OCI-LY7 (cell line): Measurements from ENCODE around the gene KDM8. TPM values are rescaled to one million over a fixed set of nuclear protein-coding genes. Genes with fewer than 3 reads are reported as not detected.

Experiments
- BruUV-seq: library from RNA; stranded (reverse); fragments of 400-500 nt; replicated peaks from 2 replicates; lab custom pipeline; 2021; lab: Mats Ljungman, UMichigan
- CTCF ChIA-PET: fragments of 300-600 bp; sonication (Branson Sonifier 250); formaldehyde crosslinking; loops from one replicate; lab custom pipeline; 2022; ENCODE audit warnings: antibody characterized with exemption; ENCODE audit not compliant: unreplicated experiment; lab: Charles Lee
- POLR2A ChIA-PET: fragments of 300-600 bp; sonication (Branson Sonifier 250); formaldehyde crosslinking; loops from one replicate; lab custom pipeline; 2022; ENCODE audit warnings: antibody characterized with exemption; lab: Charles Lee
- DNase-seq: peaks from one replicate; pipeline ENCODE4 v3.0.0-alpha.2; 2015; ENCODE audit warnings: low spot score
- H2AFZ ChIP-seq: fragments of 200-600 bp; sonication (generic), shearing (Covaris generic); 2 replicates; pipeline ENCODE4 v1.6.1; 2014; ENCODE audit warnings: mild to moderate bottlenecking, antibody characterized with exemption, low read length, moderate library complexity
- H3K27ac ChIP-seq: fragments of 200-600 bp; sonication (generic); 2 replicates; pipeline ENCODE4 v1.5.1; 2014; ENCODE audit warnings: mixed run types, low read depth, mild to moderate bottlenecking, moderate library complexity, low read length, inconsistent platforms; ENCODE audit not compliant: poor library complexity, severe bottlenecking
- H3K36me3 ChIP-seq: fragments of 200-600 bp; sonication (generic); 2 replicates; pipeline ENCODE4 v1.6.1; 2014; ENCODE audit warnings: mild to moderate bottlenecking, antibody characterized with exemption, low read length, moderate library complexity, mixed read lengths; ENCODE audit not compliant: insufficient read depth
- H3K4me1 ChIP-seq: fragments of 200-600 bp; sonication (generic); 2 replicates; pipeline ENCODE4 v1.5.1; 2014; ENCODE audit warnings: mild to moderate bottlenecking, low read length; ENCODE audit not compliant: insufficient read depth, poor library complexity, severe bottlenecking
- H3K4me2 ChIP-seq: fragments of 200-600 bp; sonication (generic); 2 replicates; pipeline ENCODE4 v1.6.1; 2014; ENCODE audit warnings: mild to moderate bottlenecking, low read length
- H3K4me3 ChIP-seq: fragments of 200-600 bp; sonication (generic); 2 replicates; pipeline ENCODE4 v1.5.1; 2014; ENCODE audit warnings: mild to moderate bottlenecking, low read depth, low read length; ENCODE audit not compliant: poor library complexity, severe bottlenecking
- H3K79me2 ChIP-seq: fragments of 200-600 bp; sonication (generic); 2 replicates; pipeline ENCODE4 v1.6.1; 2016; ENCODE audit warnings: low read depth, mild to moderate bottlenecking, low read length, moderate library complexity, mixed read lengths; ENCODE audit not compliant: insufficient read depth
- H3K9me2 ChIP-seq: fragments of 200-600 bp; sonication (generic); 2 replicates; pipeline ENCODE4 v1.6.1; 2016; ENCODE audit warnings: mild to moderate bottlenecking, low read length, mixed read lengths; ENCODE audit not compliant: insufficient read depth
- H3K9me3 ChIP-seq: fragments of 200-600 bp; sonication (generic); 2 replicates; pipeline ENCODE4 v1.6.1; 2014; ENCODE audit warnings: mild to moderate bottlenecking, mixed run types, low read length, mixed read lengths
- H4K20me1 ChIP-seq: fragments of 200-600 bp; sonication (generic); 2 replicates; pipeline ENCODE4 v1.6.1; 2014; ENCODE audit warnings: mild to moderate bottlenecking, antibody characterized with exemption, low read length, moderate library complexity, mixed read lengths; ENCODE audit not compliant: insufficient read depth
- EZH2phosphoT487 ChIP-seq: fragments of 200-600 bp; sonication (generic); IDR thresholded peaks from 2 replicates; pipeline ENCODE4 v1.6.1; 2018; ENCODE audit warnings: low read depth, borderline replicate concordance, mild to moderate bottlenecking, mixed run types, antibody characterized with exemption, low read length, moderate library complexity, mixed read lengths
- intact Hi-C: fragments of 100-400 bp; cut with micrococcal nuclease; formaldehyde crosslinking; loops from one replicate; pipeline ENCODE4 v1.10.0; 2022; ENCODE audit not compliant: unreplicated experiment
- total RNA-seq, 2 experiments: library from RNA; depleted of rRNA in 1 of 2; stranded (reverse); fragments of >200 nt in 1 of 2; shearing (Covaris generic) in 1 of 2; gene quantifications; 2 replicates each; pipeline ENCODE4 v1.2.3, GENCODE V29; 2014 to 2022
- TF ChIP-seq, protein P1 (sequence below): fragments of 200-600 bp; sonication (generic); conservative IDR thresholded peaks from 2 replicates; pipeline ENCODE4 v1.5.1; 2014; ENCODE audit warnings: mild to moderate bottlenecking, antibody characterized with exemption, low read length, moderate library complexity, mixed read lengths

The KDM8 gene
- total RNA-seq, 2 experiments from 2014 or later: 14.2 to 14.5 TPM

DNA sequence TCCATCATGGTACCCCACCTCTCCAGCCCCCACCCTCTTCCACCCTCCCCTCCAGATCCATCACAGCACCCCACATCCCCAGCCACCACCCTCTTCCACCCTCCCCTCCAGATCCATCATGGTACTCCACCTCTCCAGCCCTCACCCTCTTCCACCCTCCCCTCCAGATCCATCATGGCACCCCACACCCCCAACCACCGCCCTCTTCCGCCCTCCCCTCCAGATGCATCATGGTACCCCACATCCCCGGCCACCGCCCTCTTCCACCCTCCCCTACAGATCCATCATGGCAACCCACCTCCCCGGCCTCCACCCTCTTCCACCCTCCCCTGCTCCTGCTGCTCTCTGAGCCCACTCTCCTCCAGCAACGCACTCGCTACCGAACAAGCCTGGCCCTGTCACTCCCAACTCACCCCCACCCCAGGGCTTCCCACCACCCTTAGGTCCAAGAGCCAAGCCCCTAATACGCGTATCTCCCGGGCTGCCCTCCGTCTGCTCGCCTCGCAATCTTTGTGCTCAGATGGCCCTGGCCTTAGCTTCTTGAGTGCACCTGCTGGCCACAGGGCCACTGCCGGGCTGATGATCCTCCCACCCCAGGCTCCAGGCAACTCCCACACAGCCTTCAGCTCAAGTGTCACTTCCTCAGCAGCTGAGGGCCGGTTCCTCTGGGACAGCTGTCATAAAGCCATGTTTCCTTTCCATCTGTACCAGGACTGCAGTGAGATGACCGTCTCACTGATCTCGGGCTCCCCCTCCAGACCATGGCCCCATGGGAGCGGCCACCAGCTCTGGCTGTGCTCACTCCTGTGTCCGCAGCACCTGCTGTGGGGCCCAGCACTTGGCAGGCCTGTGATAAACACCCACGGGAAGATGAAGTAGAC lies 25.5 kb downstream of the KDM8 start:
- H3K4me3 ChIP-seq: no peak overlapping the region
- CTCF ChIA-PET: no interaction called here
- H3K27ac ChIP-seq: no peak overlapping the region
- no peaks in the 10 kb centered on the region for H3K79me2 ChIP-seq
- H3K4me2 ChIP-seq: no peak overlapping the region
- peaks cover 21% of the 10 kb centered on the region for H3K36me3 ChIP-seq
- BruUV-seq: no TSS peak
- H3K4me1 ChIP-seq: peaks cover 37% of the 10 kb centered on the region
- no peak overlapping the region for H2AFZ ChIP-seq
- H3K9me2 ChIP-seq: no peaks in the 10 kb centered on the region
- no peaks in the 10 kb centered on the region for H3K9me3 ChIP-seq
- TF ChIP-seq EZH2phosphoT487: no peak
- TF ChIP-seq, protein P1, sequence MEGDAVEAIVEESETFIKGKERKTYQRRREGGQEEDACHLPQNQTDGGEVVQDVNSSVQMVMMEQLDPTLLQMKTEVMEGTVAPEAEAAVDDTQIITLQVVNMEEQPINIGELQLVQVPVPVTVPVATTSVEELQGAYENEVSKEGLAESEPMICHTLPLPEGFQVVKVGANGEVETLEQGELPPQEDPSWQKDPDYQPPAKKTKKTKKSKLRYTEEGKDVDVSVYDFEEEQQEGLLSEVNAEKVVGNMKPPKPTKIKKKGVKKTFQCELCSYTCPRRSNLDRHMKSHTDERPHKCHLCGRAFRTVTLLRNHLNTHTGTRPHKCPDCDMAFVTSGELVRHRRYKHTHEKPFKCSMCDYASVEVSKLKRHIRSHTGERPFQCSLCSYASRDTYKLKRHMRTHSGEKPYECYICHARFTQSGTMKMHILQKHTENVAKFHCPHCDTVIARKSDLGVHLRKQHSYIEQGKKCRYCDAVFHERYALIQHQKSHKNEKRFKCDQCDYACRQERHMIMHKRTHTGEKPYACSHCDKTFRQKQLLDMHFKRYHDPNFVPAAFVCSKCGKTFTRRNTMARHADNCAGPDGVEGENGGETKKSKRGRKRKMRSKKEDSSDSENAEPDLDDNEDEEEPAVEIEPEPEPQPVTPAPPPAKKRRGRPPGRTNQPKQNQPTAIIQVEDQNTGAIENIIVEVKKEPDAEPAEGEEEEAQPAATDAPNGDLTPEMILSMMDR: 0 out of 2 replicates have a peak, but pooled peaks have one; percentile 20
- H4K20me1 ChIP-seq: no peaks in the 10 kb centered on the region
- POLR2A ChIA-PET: interaction anchor here (0.6 kb wide), 1 partner anchor 131 kb away, joined by 4 read pairs; no protein-coding TSS in a partner anchor
- intact Hi-C loops: no loop called here
- DNase-seq: peak; percentile 27

DNA sequence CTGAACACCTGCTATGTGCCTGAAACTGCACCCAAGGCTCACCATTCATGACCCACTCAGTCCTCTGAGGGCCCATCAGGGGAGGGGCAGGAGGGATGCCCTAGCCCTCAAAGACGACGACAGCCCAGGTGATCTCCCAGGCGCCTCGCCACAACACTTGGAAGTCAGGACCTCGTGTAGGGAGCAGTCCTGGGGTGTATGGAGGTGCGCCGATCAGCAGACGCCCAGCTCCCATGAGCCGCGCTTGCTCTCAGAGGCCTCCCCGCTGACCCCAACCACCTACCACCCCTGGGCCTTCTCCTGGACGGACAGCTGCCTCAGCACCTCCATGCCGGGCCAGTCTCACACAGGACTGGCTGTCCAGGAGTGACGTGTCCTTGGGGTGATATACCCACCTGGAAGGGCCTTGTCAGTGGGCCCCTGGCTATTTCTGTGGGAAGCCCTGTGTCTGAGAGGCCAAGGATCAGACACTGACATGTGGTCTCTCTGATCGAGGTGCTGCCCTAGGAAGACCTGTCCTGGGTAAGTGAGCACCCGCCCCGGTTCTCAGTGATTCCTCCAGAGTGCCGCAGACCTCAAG lies 26.7 kb downstream of the KDM8 start:
- intact Hi-C loops: no loop called here
- Histone ChIP-seq H2AFZ (no peak overlapping the region), H3K9me3 (no peaks in the 10 kb centered on the region), H3K9me2 (no peaks in the 10 kb centered on the region), H3K4me1 (peaks cover 49% of the 10 kb centered on the region), H3K4me3 (no peak overlapping the region), H3K36me3 (peaks cover 26% of the 10 kb centered on the region), H3K4me2 (no peak overlapping the region), H3K27ac (no peak overlapping the region), H4K20me1 (no peaks in the 10 kb centered on the region), H3K79me2 (no peaks in the 10 kb centered on the region)
- BruUV-seq: no TSS peak
- POLR2A ChIA-PET: interaction anchor here (1.6 kb wide), 1 partner anchor 138 kb away, joined by 5 read pairs; no protein-coding TSS in a partner anchor
- DNase-seq: no peak
- CTCF ChIA-PET: no interaction called here
- TF ChIP-seq, protein P1: no peak
- no peak for TF ChIP-seq EZH2phosphoT487
